ENCODE measurements around the gene HSD17B3.

HSD17B3 gene

GRCh38 chr9:96302021-96302420 lies at the start of gene HSD17B3:
Gene HSD17B3, minus strand, starts transcription at chr9:96302176. Its CDS starts 72 bp downstream, at chr9:96302104.
- Histone ChIP-seq H3K36me3 (replicated peaks; ENCODE audit: low read depth, low read length) (no peaks in the 10 kb centered on the region), H3K9me3 (ENCODE audit: insufficient read depth, low read length) (no peaks in the 10 kb centered on the region), H4K20me1 (ENCODE audit: insufficient read depth, low read length) (no peaks in the 10 kb centered on the region), H3K4me3 (ENCODE audit: low read length) (no peak within 1 kb of the TSS), H3K27me3 (ENCODE audit: low read depth, low read length) (no peaks in the 10 kb centered on the region), H3K4me2 (ENCODE audit: low read length) (no peak within 1 kb of the TSS), H3K79me2 (ENCODE audit: low read length) (no peaks in the 10 kb centered on the region), H2AFZ (ENCODE audit: low read depth, low read length) (no peak within 1 kb of the TSS), H3K9ac (ENCODE audit: low read length) (no peak within 1 kb of the TSS), H3K4me1 (ENCODE audit: low read length) (no peaks in the 10 kb centered on the region), H3K27ac (ENCODE audit: low read length) (no peak within 1 kb of the TSS)
- TF ChIP-seq EZH2phosphoT487 (IDR thresholded peaks at IDR 0.05; ENCODE audit: low read depth) (no peak), CTCF (IDR thresholded peaks at IDR 0.05; ENCODE audit: low read depth, low read length) (no peak)

- Histone ChIP-seq H2AFZ (ENCODE audit: low read depth, low read length) (no peak overlapping the region), H3K9me3 (ENCODE audit: insufficient read depth, low read length) (no peaks in the 10 kb centered on the region), H3K4me2 (ENCODE audit: low read length) (no peak overlapping the region), H3K4me3 (ENCODE audit: low read length) (no peak overlapping the region), H3K36me3 (replicated peaks; ENCODE audit: low read depth, low read length) (no peaks in the 10 kb centered on the region), H3K79me2 (ENCODE audit: low read length) (no peaks in the 10 kb centered on the region), H3K27ac (ENCODE audit: low read length) (no peak overlapping the region), H3K4me1 (ENCODE audit: low read length) (no peaks in the 10 kb centered on the region), H4K20me1 (ENCODE audit: insufficient read depth, low read length) (no peaks in the 10 kb centered on the region), H3K27me3 (ENCODE audit: low read depth, low read length) (no peaks in the 10 kb centered on the region), H3K9ac (ENCODE audit: low read length) (no peak overlapping the region)
- TF ChIP-seq CTCF (IDR thresholded peaks at IDR 0.05; ENCODE audit: low read depth, low read length) (no peak), EZH2phosphoT487 (IDR thresholded peaks at IDR 0.05; ENCODE audit: low read depth) (no peak)
Observed at GRCh38 chr9:96350866-96351265, 48.9 kb upstream of the HSD17B3 start.

GRCh38 chr9:96348261-96348660 lies 46.3 kb upstream of the HSD17B3 start:
- TF ChIP-seq EZH2phosphoT487 (IDR thresholded peaks at IDR 0.05; ENCODE audit: low read depth) (no peak), CTCF (IDR thresholded peaks at IDR 0.05; ENCODE audit: low read depth, low read length) (no peak)
- H2AFZ ChIP-seq (ENCODE audit: low read depth, low read length), result no peak overlapping the region
- H3K4me2 ChIP-seq (ENCODE audit: low read length), result no peak overlapping the region
- H3K79me2 ChIP-seq (ENCODE audit: low read length), result no peaks in the 10 kb centered on the region
- no peaks in the 10 kb centered on the region for H3K36me3 ChIP-seq (replicated peaks; ENCODE audit: low read depth, low read length)
- H3K27me3 ChIP-seq (ENCODE audit: low read depth, low read length), result no peaks in the 10 kb centered on the region
- H4K20me1 ChIP-seq (ENCODE audit: insufficient read depth, low read length), result no peaks in the 10 kb centered on the region
- no peak overlapping the region for H3K9ac ChIP-seq (ENCODE audit: low read length)
- H3K4me1 ChIP-seq (ENCODE audit: low read length), result no peaks in the 10 kb centered on the region
- H3K4me3 ChIP-seq (ENCODE audit: low read length), result no peak overlapping the region
- H3K27ac ChIP-seq (ENCODE audit: low read length), result no peak overlapping the region
- H3K9me3 ChIP-seq (ENCODE audit: insufficient read depth, low read length), result no peaks in the 10 kb centered on the region

- H3K4me3 ChIP-seq (ENCODE audit: low read length), result no peak overlapping the region
- H3K4me1 ChIP-seq (ENCODE audit: low read length), result no peaks in the 10 kb centered on the region
- no peaks in the 10 kb centered on the region for H3K27me3 ChIP-seq (ENCODE audit: low read depth, low read length)
- H3K79me2 ChIP-seq (ENCODE audit: low read length), result no peaks in the 10 kb centered on the region
- H3K4me2 ChIP-seq (ENCODE audit: low read length), result no peak overlapping the region
- H3K9ac ChIP-seq (ENCODE audit: low read length), result no peak overlapping the region
- TF ChIP-seq CTCF (IDR thresholded peaks at IDR 0.05; ENCODE audit: low read depth, low read length), result no peak
- TF ChIP-seq EZH2phosphoT487 (IDR thresholded peaks at IDR 0.05; ENCODE audit: low read depth), result no peak
- H2AFZ ChIP-seq (ENCODE audit: low read depth, low read length), result no peak overlapping the region
- no peaks in the 10 kb centered on the region for H3K36me3 ChIP-seq (replicated peaks; ENCODE audit: low read depth, low read length)
- no peak overlapping the region for H3K27ac ChIP-seq (ENCODE audit: low read length)
- no peaks in the 10 kb centered on the region for H4K20me1 ChIP-seq (ENCODE audit: insufficient read depth, low read length)
- no peaks in the 10 kb centered on the region for H3K9me3 ChIP-seq (ENCODE audit: insufficient read depth, low read length)
Observed at GRCh38 chr9:96345551-96345950, 43.6 kb upstream of the HSD17B3 start.

Data from OCI-LY3 (cell line).